NCI-H2227 (cell line): ENCODE measurements around the gene TJP1.
"Not testable (repeated sequence)": the region's sequence is repeated elsewhere in the genome, so short reads cannot be mapped to it uniquely, and the experiment has no call there.

Experiments
- DNase-seq: peaks from one replicate; lab custom pipeline; 2025; ENCODE audit not compliant: unreplicated experiment; lab: John Stamatoyannopoulos, UW

The TJP1 gene

GRCh38 chr15:29756358-29757267 is 65.7 kb downstream of the TJP1 start:
- no peak for DNase-seq

DNA sequence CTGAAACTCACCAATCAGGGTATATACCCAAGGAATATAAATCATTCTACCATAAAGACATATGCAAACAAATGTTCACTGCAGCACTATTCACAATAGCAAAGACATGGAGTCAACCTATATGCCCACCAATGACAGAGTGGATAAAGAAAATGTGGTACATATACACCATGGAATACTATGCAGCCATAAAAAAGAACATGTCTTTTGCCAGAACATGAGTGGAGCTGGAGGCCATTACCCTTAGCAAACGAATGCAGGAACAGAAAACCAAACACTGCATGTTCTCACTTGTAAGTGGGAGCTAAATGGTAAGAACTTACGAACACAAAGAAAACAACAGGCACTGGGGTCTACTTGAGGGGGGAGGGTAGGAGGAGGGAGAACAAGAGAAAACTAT is 68.3 kb downstream of the TJP1 start:
- DNase-seq = not testable (repeated sequence)

- no peak for DNase-seq
Observed at GRCh38 chr15:29753506-29753905, 68.8 kb downstream of the TJP1 start.

GRCh38 chr15:29750754-29751153 is 71.5 kb downstream of the TJP1 start:
- DNase-seq = no peak

DNA sequence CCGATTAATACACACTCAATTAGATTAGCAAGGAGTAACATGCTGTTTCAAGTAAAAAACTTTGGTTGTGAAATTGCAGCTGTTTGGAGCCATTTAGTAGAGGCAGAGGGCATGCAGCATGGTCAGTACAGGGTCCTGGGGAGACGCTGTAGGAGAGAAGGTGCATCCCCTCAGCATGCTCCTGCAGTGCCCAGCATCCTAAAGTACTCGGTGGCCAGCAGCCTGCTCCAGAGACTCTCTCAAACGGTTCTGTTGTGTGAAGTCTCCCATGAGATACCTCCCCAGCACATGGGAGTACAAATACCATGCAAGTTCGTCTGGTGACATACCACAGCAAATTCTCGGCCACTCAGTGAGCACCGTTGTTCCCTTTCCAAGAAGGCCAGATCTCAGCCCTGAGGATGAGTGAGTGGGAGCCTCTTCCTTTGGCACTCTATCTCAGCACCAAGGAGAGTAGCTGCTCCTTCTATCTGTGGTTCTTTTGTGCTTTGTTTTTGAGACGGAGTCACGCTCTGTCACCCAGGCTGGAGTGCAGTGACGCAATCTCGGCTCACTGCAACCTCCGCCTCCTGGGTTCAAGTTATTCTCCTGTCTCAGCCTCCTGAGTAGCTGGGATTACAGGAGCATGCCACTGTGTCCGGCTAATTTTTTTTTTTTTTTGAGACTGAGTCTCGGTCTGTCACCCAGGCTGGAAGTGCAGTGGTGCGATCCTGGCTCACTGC is 72.7 kb downstream of the TJP1 start:
- DNase-seq = no peak

DNA sequence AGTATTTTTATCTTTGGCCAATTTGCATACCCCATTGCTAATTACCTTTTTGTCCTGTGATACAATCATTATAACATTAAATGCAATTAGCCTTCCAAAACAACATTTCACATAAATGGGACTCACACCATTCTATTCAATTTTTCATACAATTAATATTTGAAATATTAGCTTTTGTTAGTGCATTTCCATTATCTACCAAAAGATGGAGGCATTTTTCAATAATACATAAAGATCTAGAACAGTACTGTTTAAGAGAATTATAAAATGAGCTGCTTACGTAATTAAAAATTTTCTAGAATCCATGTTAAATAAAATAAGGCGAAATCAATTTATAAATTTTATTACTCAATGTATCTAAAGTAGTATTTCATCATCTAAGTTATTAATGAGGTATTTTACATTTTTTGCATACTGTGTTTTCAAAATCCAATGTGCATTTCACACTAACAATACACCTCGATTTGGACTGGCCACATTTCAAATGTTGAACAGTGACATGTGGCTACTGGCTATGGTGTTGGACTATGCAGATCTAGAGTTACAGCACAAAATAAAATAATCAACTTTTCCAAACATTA is 74.3 kb downstream of the TJP1 start:
- DNase-seq = no peak

DNA sequence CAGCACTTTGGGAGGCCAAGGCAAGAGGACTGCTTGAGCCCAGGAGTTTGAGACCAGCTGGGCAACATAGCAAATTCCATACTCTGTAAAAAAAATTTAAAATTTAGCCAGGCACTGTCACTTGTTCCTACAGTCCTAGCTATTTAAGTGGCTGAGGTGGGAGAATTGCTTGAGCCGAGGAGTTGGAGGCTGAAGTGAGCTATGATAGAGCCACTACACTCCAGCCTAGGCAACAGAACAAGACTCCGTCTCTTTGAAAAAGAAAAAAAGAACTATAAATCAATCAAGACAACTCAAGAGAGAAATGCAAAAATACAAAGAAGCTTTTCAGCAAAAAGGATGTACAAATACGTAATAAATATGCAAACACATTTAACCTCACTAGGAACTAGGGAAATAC is 78.8 kb downstream of the TJP1 start:
- no peak for DNase-seq

DNA sequence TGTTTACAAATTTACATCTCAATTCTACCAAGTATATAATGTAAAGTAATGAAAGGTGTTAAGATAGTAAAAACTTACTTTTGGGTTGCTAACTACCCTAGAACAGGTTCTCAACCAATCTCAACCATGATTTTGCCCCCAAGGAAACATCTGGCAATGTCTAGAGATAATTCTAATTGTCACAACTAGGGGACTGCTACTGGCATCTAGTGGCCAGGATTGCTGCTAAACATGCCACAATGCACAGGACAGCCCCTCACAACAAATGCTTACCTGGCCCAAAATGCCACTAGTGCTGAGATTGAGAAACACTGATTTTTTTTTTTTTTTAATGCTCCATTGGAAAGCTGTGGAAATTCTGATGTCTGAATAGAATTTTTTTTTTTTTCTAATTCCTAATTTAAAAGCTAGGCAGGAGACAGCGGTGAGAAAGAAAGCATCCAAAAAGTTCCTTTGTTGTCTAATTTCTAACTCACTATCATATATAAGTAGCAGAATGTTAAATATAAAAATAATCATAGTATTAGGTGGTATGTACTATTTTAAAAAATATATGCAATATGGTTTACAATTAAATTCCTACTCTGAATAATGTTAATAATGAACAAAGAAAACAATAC is 81.5 kb downstream of the TJP1 start:
- DNase-seq = no peak

GRCh38 chr15:29736744-29737020 is 85.6 kb downstream of the TJP1 start:
- no peak for DNase-seq

DNA sequence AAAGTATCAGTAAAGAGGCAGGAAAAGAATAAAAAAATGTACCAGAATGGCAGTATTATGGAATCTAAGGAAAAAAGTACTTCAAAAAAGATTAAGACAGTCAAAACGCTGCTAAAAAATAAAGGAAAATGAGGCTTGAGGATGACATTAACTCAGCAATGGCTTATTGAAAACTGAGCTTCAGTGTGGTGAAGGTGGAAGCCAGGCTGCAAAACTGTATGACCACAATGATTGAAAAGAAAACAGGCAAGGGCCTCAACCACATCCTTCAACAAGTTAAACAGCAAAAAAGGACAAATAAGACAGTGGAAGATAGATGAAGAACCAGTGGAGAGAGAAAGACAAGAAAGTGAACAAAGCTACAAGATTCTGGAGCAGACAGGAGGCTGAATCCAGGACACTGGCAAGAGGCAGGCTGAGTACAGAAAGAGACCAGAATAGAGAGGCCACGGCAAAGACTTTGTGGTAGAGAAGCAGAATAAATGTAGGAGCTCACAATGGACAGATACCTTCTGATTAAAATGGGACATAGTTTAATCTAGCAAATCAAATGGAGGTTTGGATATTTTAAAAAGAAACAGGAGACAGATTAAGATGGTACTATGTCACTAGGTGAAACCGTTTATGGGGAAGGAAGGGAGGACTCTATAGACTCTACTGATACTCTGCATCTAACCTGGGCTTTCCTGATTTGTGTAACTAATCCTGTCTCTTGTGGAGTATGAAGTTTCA is 86.1 kb downstream of the TJP1 start:
- DNase-seq = no peak

DNA sequence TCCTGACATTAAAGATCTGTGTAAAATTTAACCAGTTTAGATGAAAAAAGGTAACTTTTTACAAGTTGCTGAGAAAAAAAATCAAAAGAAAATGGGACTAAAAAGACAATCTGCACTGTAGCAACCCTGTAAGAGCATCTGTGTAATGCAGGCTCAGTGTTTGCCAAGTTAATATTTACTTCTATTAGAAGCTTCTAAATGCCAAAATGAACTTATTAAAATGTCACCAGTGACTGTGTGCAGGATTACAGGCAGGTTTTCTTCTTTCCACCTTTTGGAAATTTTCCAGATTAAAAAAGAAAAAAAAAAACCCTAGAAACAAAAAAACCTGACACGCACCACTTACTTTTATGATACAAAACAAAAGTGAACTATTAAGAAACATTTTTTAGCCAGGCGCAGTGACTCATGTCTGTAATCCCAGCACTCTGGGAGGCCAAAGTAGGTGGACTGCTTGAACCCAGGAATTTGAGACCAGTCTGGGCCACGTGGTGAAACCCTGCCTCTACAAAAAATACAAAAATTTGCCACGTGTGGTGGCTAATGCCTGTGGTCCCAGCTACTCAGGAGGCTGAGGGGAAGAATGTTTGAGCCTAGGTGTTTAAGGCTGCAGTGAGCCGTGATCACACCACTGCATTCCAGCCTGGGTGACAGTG is 87.2 kb downstream of the TJP1 start:
- no peak for DNase-seq

- no peak for DNase-seq
Observed at GRCh38 chr15:29731865-29732264, 90.4 kb downstream of the TJP1 start.

DNA sequence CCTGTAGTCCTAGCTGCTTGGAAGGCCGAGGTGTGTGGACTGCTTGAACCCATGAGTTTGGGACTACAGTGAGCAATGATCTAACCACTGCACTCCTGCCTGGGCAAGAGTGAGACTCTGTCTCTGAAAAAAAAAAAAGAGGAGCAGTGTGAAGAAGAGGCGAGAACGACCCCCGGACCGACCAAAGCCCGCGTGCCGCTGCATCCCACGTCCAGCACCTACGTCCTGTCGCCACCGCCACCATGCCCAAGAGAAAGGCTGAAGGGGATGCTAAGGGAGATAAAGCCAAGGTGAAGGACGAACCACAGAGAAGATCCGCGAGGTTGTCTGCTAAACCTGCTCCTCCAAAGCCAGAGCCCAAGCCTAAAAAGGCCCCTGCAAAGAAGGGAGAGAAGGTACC is 91.8 kb downstream of the TJP1 start:
- not testable (repeated sequence) for DNase-seq

- DNase-seq = no peak
Observed at GRCh38 chr15:29728418-29728817, 93.8 kb downstream of the TJP1 start.

GRCh38 chr15:29727871-29728270 is 94.4 kb downstream of the TJP1 start:
- DNase-seq = no peak

DNA sequence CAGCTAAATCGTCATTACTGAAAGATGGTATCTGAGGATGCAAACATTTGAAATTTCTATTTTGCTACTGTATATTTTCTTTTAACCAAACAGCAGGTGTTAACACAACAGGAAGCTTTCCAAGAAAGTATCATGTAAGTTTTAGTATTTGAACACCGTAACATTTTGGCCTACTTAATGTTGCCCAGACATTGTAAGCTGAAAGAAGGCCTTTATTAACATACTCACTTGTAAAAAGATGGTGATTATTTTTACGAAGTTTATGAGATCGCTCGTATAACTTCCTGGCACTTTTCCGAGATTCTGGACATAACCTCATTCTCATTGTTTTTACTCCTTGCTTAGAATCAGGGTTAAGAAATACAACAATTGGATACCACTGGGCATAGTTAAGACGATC is 95.7 kb downstream of the TJP1 start:
- no peak for DNase-seq

DNA sequence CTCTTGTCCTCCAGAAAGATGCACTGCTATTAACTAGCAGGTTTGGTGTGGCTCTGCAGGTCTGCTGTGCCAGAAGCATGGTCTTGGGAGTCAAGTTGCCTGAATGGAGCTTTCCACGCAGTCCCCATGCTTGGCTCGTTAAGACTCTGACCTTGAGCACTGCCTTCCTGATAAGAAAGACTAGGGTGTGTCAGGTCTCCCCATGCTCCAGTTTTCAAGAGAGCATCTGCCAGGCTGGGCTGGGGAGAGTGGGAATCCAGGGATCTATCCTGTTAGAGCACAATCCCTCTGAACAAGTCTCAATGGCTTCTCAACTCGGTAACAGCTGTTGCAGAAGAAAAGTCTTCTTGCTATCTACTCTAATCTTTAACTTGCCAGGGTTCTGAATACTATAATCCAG is 98.2 kb downstream of the TJP1 start:
- no peak for DNase-seq

DNA sequence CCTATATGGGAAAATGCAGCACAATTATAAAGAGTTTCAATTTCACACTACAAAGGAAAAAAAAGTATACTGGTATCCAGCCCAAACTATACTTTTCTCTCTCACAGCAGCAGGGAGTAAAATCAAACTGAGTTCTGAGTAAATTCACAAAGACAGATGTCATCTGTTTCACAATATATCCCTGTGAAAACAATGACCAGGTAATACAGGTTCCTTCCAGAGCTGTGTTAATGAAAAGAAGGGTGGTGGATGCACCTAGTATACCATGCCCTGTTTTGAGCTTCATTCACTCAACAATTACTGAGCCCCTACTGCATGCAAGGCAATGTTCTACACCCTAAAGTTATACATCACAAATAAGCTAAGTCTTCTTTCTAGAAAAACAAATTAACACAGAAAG is 108.5 kb downstream of the TJP1 start:
- DNase-seq = no peak

DNA sequence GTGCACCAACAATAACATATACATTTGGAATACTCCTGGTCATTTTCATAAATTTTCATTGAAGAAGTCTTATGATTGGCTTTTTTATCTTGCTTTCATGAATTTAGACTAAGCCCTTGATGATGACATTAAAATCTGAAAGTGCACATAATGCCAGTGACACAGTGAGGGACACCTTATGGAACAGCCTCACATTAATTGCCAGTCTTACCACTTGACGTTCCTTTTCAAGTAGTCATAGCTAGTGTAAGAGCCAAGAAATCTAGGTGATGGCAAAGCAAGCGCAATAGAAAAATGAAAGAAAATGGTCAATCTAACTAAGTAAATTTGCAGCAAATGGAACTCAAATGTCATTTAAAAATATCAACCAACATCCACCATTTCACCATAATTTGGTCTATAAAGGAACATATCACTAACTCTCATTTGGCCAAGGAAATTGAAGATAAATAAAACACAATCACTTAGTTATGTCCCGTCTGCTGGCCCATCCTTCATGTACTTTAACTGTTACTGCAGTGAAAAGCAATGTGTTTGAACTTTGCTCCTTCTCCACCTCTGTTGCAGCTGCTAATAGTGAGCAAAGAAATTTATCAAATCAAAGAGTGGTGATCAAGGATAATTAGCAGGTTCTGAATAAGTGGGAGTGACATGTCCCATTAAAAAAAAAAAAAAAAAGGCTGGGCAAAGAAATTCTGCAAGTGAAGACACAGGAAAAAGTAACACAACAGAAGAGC is 110.0 kb downstream of the TJP1 start:
- no peak for DNase-seq

DNA sequence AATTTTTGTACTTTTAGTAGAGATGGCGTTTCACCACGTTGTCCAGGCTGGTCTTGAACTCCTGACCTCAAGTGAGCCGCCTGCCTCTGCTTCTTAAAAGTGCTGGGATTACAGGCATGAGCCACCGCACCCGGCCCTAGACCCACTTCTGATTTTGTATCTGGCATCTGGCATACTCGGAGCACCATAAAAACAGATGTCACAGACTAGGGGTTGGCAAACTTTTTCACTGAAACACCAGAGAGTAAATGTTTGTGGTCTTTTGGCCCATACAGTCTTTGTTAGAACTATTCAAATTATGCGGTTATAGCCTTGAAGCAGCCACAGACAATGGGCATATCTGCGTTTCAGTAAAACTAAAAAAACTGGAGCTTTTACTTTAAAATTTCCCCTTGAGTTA is 110.7 kb downstream of the TJP1 start:
- no peak for DNase-seq
